Measurements from ENCODE around the gene IGSF21. TPM values are rescaled to one million over a fixed set of nuclear protein-coding genes. Genes with fewer than 3 reads are reported as not detected.
A peak's percentile ranks its signal among the peaks of the same experiment; 100 is the strongest.

The IGSF21 gene
- total RNA-seq, 2 experiments from 2014 or later = not detected

GRCh38 chr1:18176619-18177018, 69.0 kb downstream of the IGSF21 start:
- H3K36me3 Mint-ChIP-seq (ENCODE audit: low read depth) = no peaks in the 10 kb centered on the region
- ATAC-seq (ENCODE audit: poor library complexity) (no peak), DNase-seq (no peak)
- no peak overlapping the region for H3K27ac ChIP-seq (ENCODE audit: low read depth in 1 of 2, low read length in 2 of 2)
- peaks cover 0 to 4% of the 10 kb centered on the region in 2 experiments for H3K9me3 ChIP-seq (ENCODE audit: control insufficient read depth in 1 of 2, insufficient read depth in 1 of 2, low read length in 2 of 2)
- H3K4me3 Mint-ChIP-seq = no peak overlapping the region
- no peak overlapping the region for H3K27ac Mint-ChIP-seq
- H3K4me1 Mint-ChIP-seq (ENCODE audit: low read depth) = no peaks in the 10 kb centered on the region
- peaks cover 4 to 13% of the 10 kb centered on the region in 2 experiments for H3K27me3 ChIP-seq (ENCODE audit: control insufficient read depth in 1 of 2, insufficient read depth in 2 of 2, low read length in 2 of 2)
- TF ChIP-seq CTCF (IDR thresholded peaks at IDR 0.05) = no peak
- CTCF ChIA-PET = no interaction called here
- no peaks in the 10 kb centered on the region for H3K4me1 ChIP-seq (ENCODE audit: insufficient read depth, low read length)
- H3K36me3 ChIP-seq (ENCODE audit: insufficient read depth, low read length) = no peaks in the 10 kb centered on the region
- intact Hi-C loops (cut with DNase I, micrococcal nuclease) = no loop called here
- H3K27me3 Mint-ChIP-seq = peaks cover 39% of the 10 kb centered on the region
- POLR2A ChIA-PET = no interaction called here
- no peak overlapping the region for H3K4me3 ChIP-seq (ENCODE audit: low read length)
- no peaks in the 10 kb centered on the region for H3K9me3 Mint-ChIP-seq

GRCh38 chr1:18178111-18178510, 70.5 kb downstream of the IGSF21 start:
- Mint-ChIP-seq H3K27ac (no peak overlapping the region), H3K36me3 (ENCODE audit: low read depth) (no peaks in the 10 kb centered on the region), H3K27me3 (peaks cover 45% of the 10 kb centered on the region), H3K4me3 (no peak overlapping the region), H3K4me1 (ENCODE audit: low read depth) (no peaks in the 10 kb centered on the region), H3K9me3 (no peaks in the 10 kb centered on the region)
- H3K36me3 ChIP-seq (ENCODE audit: insufficient read depth, low read length) = no peaks in the 10 kb centered on the region
- no peak for TF ChIP-seq CTCF (IDR thresholded peaks at IDR 0.05)
- no peak overlapping the region for H3K4me3 ChIP-seq (ENCODE audit: low read length)
- no peak for ATAC-seq (ENCODE audit: poor library complexity)
- no peaks in the 10 kb centered on the region for H3K4me1 ChIP-seq (ENCODE audit: insufficient read depth, low read length)
- no peak overlapping the region for H3K27ac ChIP-seq (ENCODE audit: low read depth in 1 of 2, low read length in 2 of 2)
- peaks cover 0 to 4% of the 10 kb centered on the region in 2 experiments for H3K9me3 ChIP-seq (ENCODE audit: control insufficient read depth in 1 of 2, insufficient read depth in 1 of 2, low read length in 2 of 2)
- ChIA-PET CTCF (no interaction called here), POLR2A (no interaction called here)
- H3K27me3 ChIP-seq (ENCODE audit: control insufficient read depth in 1 of 2, insufficient read depth in 2 of 2, low read length in 2 of 2) = peaks cover 4 to 13% of the 10 kb centered on the region in 2 experiments
- intact Hi-C loops (cut with DNase I, micrococcal nuclease) = no loop called here
- peak in 1 of 14 experiments; percentile 10 for DNase-seq

GRCh38 chr1:18179009-18179408, 71.4 kb downstream of the IGSF21 start:
- DNase-seq (no peak), ATAC-seq (ENCODE audit: poor library complexity) (no peak)
- no peak overlapping the region for H3K27ac ChIP-seq (ENCODE audit: low read depth in 1 of 2, low read length in 2 of 2)
- Mint-ChIP-seq H3K9me3 (no peaks in the 10 kb centered on the region), H3K4me1 (ENCODE audit: low read depth) (no peaks in the 10 kb centered on the region), H3K4me3 (no peak overlapping the region), H3K27ac (no peak overlapping the region), H3K27me3 (peaks cover 44% of the 10 kb centered on the region), H3K36me3 (ENCODE audit: low read depth) (no peaks in the 10 kb centered on the region)
- H3K27me3 ChIP-seq (ENCODE audit: control insufficient read depth in 1 of 2, insufficient read depth in 2 of 2, low read length in 2 of 2) = peaks cover 4 to 13% of the 10 kb centered on the region in 2 experiments
- TF ChIP-seq CTCF (IDR thresholded peaks at IDR 0.05) = no peak
- H3K9me3 ChIP-seq (ENCODE audit: control insufficient read depth in 1 of 2, insufficient read depth in 1 of 2, low read length in 2 of 2) = peaks cover 0 to 4% of the 10 kb centered on the region in 2 experiments
- H3K4me3 ChIP-seq (ENCODE audit: low read length) = no peak overlapping the region
- CTCF ChIA-PET = no interaction called here
- H3K4me1 ChIP-seq (ENCODE audit: insufficient read depth, low read length) = no peaks in the 10 kb centered on the region
- no peaks in the 10 kb centered on the region for H3K36me3 ChIP-seq (ENCODE audit: insufficient read depth, low read length)
- POLR2A ChIA-PET = no interaction called here
- intact Hi-C loops (cut with DNase I, micrococcal nuclease) = no loop called here

All from CD4-positive, alpha-beta T cell (primary cell).